Loucy (cell line): ENCODE data around the gene LORICRIN.

ENCODE experiments used
- CTCF ChIP-seq: fragments of 200-600 bp; sonication (generic); conservative IDR thresholded peaks from 2 replicates; pipeline ENCODE4 v1.5.1; 2014; ENCODE audit warnings: mild to moderate bottlenecking, antibody characterized with exemption, low read length
- EZH2phosphoT487 ChIP-seq: fragments of 200-600 bp; IDR thresholded peaks from 2 replicates; pipeline ENCODE4 v1.6.1; 2018; ENCODE audit warnings: antibody characterized with exemption, mild to moderate bottlenecking, moderate library complexity, borderline replicate concordance

- TF ChIP-seq CTCF (no peak), EZH2phosphoT487 (no peak)
Measured at GRCh38 chr1:153210206-153210605, 49.3 kb upstream of the LORICRIN start.
